ENCODE results near the gene PTPRA. TPM values are rescaled to one million over a fixed set of nuclear protein-coding genes. Genes with fewer than 3 reads are reported as not detected.
"Not testable (repeated sequence)": the region's sequence is repeated elsewhere in the genome, so short reads cannot be mapped to it uniquely, and the experiment has no call there.

PTPRA gene
- total RNA-seq, 2 donors from 2014 or later = 52.4 to 58.7 TPM

- Histone ChIP-seq H3K4me3 (ENCODE audit: low read length) (no peak overlapping the region), H3K4me1 (ENCODE audit: control insufficient read depth, insufficient read depth, low read length) (no peaks in the 10 kb centered on the region), H3K27ac (ENCODE audit: low read depth, low read length) (no peak overlapping the region), H3K9me3 (ENCODE audit: control insufficient read depth, low read length) (no peaks in the 10 kb centered on the region), H3K9ac (ENCODE audit: extremely low read depth, low read length, poor library complexity, severe bottlenecking) (no peak overlapping the region), H3K27me3 (ENCODE audit: control insufficient read depth, insufficient read depth, low read length, poor library complexity, severe bottlenecking) (no peaks in the 10 kb centered on the region), H3K36me3 (ENCODE audit: control insufficient read depth, insufficient read depth, low read length) (no peaks in the 10 kb centered on the region)
- no peak for DNase-seq
- Mint-ChIP-seq H3K9me3 (peaks cover 8% of the 10 kb centered on the region), H3K27me3 (ENCODE audit: insufficient read depth) (no peaks in the 10 kb centered on the region), H3K4me1 (no peaks in the 10 kb centered on the region), H3K4me3 (no peak overlapping the region), H3K36me3 (ENCODE audit: low read depth) (peaks cover 18% of the 10 kb centered on the region), H3K27ac (no peak overlapping the region)
- TF ChIP-seq CTCF (conservative IDR thresholded peaks at IDR 0.05) = no peak
- WGBS, 2 experiments (ENCODE audit: insufficient coverage in 1 of 2, insufficient read length in 1 of 2) = 89 to 100% methylated on average over 1 to 2 of the region's 2 CpGs
Measured at GRCh38 chr20:2894221-2894620, 20.9 kb downstream of the PTPRA start.

- not testable (repeated sequence) for H3K9me3 ChIP-seq (ENCODE audit: control insufficient read depth, low read length); H3K36me3 ChIP-seq (ENCODE audit: control insufficient read depth, insufficient read depth, low read length); H3K27me3 ChIP-seq (ENCODE audit: control insufficient read depth, insufficient read depth, low read length, poor library complexity, severe bottlenecking); H3K9me3 Mint-ChIP-seq; H3K27ac Mint-ChIP-seq; DNase-seq; H3K4me1 Mint-ChIP-seq; H3K27me3 Mint-ChIP-seq (ENCODE audit: insufficient read depth); H3K4me3 ChIP-seq (ENCODE audit: low read length); H3K27ac ChIP-seq (ENCODE audit: low read depth, low read length); H3K9ac ChIP-seq (ENCODE audit: extremely low read depth, low read length, poor library complexity, severe bottlenecking); H3K4me3 Mint-ChIP-seq; H3K4me1 ChIP-seq (ENCODE audit: control insufficient read depth, insufficient read depth, low read length)
- 96 to 100% methylated on average over 2 to 3 of the region's 3 CpGs for WGBS, 2 experiments (ENCODE audit: insufficient coverage in 1 of 2, insufficient read length in 1 of 2)
- H3K36me3 Mint-ChIP-seq (ENCODE audit: low read depth) = peaks cover 18% of the 10 kb centered on the region
Measured at GRCh38 chr20:2895154-2895553, 21.9 kb downstream of the PTPRA start.

GRCh38 chr20:2899243-2899642 lies 26.0 kb downstream of the PTPRA start:
- H3K27ac Mint-ChIP-seq = no peak overlapping the region
- no peaks in the 10 kb centered on the region for H3K36me3 ChIP-seq (ENCODE audit: control insufficient read depth, insufficient read depth, low read length)
- no peak overlapping the region for H3K27ac ChIP-seq (ENCODE audit: low read depth, low read length)
- WGBS, 2 experiments (ENCODE audit: insufficient coverage in 1 of 2, insufficient read length in 1 of 2) = 99 to 100% methylated on average over 1 to 2 of the region's 3 CpGs
- H3K9ac ChIP-seq (ENCODE audit: extremely low read depth, low read length, poor library complexity, severe bottlenecking) = no peak overlapping the region
- no peaks in the 10 kb centered on the region for H3K27me3 ChIP-seq (ENCODE audit: control insufficient read depth, insufficient read depth, low read length, poor library complexity, severe bottlenecking)
- H3K36me3 Mint-ChIP-seq (ENCODE audit: low read depth) = peaks cover 29% of the 10 kb centered on the region
- peaks cover 16% of the 10 kb centered on the region for H3K9me3 Mint-ChIP-seq
- no peak overlapping the region for H3K4me3 Mint-ChIP-seq
- TF ChIP-seq CTCF (conservative IDR thresholded peaks at IDR 0.05) = no peak
- no peaks in the 10 kb centered on the region for H3K27me3 Mint-ChIP-seq (ENCODE audit: insufficient read depth)
- no peak overlapping the region for H3K4me3 ChIP-seq (ENCODE audit: low read length)
- no peaks in the 10 kb centered on the region for H3K9me3 ChIP-seq (ENCODE audit: control insufficient read depth, low read length)
- H3K4me1 Mint-ChIP-seq = no peaks in the 10 kb centered on the region
- no peak for DNase-seq
- H3K4me1 ChIP-seq (ENCODE audit: control insufficient read depth, insufficient read depth, low read length) = no peaks in the 10 kb centered on the region

Measured in endodermal cell (in vitro differentiated cells).